Fibroblast of the aortic adventitia (primary cell): ENCODE results near the gene IRF8. TPM values are rescaled to one million over a fixed set of nuclear protein-coding genes. Genes with fewer than 3 reads are reported as not detected.

Experiments
- DNase-seq: peaks from one replicate; pipeline ENCODE4 v3.0.0-alpha.2; 2010; ENCODE audit warnings: low read depth
- H3K4me3 ChIP-seq: 2 replicates; pipeline ENCODE4 v1.5.1; 2011; ENCODE audit warnings: low read depth, mild to moderate bottlenecking, control low read depth, low read length, moderate library complexity
- total RNA-seq: library from RNA; depleted of rRNA; stranded (reverse); fragments of >200 nt; gene quantifications from 2 replicates; pipeline ENCODE4 v1.2.3, GENCODE V29; 2012; ENCODE audit warnings: low replicate concordance
- TF ChIP-seq, protein P1 (sequence below): IDR thresholded peaks from 2 replicates; pipeline ENCODE4 v1.5.1; 2011; ENCODE audit warnings: mild to moderate bottlenecking, low read length, control low read depth, inconsistent platforms; ENCODE audit not compliant: insufficient read depth

IRF8 gene
- total RNA-seq, 1 donor: not detected

GRCh38 chr16:85883813-85884212 lies 15.1 kb upstream of the IRF8 start:
- DNase-seq: no peak
- TF ChIP-seq, protein P1, sequence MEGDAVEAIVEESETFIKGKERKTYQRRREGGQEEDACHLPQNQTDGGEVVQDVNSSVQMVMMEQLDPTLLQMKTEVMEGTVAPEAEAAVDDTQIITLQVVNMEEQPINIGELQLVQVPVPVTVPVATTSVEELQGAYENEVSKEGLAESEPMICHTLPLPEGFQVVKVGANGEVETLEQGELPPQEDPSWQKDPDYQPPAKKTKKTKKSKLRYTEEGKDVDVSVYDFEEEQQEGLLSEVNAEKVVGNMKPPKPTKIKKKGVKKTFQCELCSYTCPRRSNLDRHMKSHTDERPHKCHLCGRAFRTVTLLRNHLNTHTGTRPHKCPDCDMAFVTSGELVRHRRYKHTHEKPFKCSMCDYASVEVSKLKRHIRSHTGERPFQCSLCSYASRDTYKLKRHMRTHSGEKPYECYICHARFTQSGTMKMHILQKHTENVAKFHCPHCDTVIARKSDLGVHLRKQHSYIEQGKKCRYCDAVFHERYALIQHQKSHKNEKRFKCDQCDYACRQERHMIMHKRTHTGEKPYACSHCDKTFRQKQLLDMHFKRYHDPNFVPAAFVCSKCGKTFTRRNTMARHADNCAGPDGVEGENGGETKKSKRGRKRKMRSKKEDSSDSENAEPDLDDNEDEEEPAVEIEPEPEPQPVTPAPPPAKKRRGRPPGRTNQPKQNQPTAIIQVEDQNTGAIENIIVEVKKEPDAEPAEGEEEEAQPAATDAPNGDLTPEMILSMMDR: no peak
- H3K4me3 ChIP-seq: no peak overlapping the region

DNA sequence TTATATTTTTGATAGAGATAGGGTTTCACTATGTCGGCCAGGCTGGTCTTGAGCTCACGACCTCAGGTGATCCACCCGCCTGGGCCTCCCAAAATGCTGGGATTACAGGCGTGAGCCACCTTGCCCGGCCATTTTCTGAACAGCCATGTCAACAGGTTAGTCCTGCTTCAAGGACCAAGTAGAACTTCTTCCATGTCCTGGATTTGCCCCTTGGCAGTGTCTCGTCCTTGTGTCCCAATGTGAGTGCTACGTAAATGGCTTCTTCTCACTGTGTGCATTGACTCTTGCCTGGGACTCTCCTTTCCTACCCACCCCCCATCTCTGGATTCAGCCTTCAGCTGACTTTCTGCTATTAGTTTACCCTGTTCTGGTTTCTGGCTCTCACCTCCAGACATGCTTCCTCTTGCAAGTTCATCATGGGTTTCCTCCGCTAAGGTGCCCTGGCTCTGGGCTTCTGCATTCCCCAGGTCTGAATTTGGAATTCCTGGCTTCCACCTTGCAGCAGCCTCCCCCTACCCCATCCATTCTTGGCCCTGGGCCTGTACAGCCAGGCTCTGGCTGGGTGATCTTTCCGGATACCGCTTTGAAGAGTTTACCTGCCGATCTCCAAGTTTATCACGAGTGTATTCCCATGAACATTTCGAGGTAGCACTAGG lies 14.0 kb upstream of the IRF8 start:
- no peak for DNase-seq
- TF ChIP-seq, protein P1: no peak
- H3K4me3 ChIP-seq: no peak overlapping the region

GRCh38 chr16:85885537-85885936 lies 13.4 kb upstream of the IRF8 start:
- no peak for DNase-seq
- no peak overlapping the region for H3K4me3 ChIP-seq
- TF ChIP-seq, protein P1: no peak

DNA sequence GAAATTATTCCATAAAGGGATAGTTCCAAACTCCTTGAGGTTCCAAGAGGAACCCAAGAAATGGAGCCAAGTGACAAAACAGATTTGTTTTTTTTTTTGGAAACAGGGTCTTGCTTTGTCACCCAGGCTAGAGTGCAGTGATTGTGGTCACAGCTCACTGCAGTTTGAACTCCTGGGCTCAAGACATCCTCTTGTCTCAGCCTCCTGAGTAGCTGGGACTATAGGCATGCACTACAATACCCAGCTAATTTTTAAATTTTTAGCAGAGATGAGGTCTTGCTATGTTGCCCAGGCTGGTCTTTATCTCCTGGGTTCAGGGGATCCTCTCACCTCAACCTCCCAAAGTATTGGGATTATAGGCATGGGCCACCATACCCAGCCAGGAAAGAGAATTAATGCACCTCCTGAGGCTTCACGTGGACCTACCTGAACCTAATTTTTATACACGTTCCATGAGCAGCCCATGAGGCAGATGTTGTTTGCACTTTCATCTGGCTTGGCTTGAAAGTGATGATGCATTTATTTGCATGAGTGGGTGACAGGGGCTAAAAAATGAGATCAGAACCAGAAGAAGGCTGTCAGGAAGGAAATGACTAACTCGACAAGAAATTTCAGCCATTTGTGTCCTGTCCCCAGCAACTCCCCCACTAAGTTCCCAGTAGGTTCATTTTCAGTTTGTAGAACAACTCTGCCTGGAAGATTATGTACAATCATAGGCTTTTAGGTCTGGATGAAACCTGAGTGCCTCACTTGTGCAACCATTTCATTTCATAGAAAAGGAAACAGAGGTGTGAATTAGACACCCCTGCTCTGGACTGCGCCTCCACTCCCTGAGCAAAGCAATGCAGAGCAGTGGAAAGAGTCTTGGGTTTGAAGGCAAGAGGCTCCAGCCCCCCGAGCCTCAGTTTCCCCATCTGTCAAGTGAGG lies 10.3 kb upstream of the IRF8 start:
- TF ChIP-seq, protein P1: no peak
- no peak overlapping the region for H3K4me3 ChIP-seq
- DNase-seq: peak; percentile 47

- DNase-seq: no peak
- no peak overlapping the region for H3K4me3 ChIP-seq
- TF ChIP-seq, protein P1: no peak
Measured at GRCh38 chr16:85891033-85891775, 7.8 kb upstream of the IRF8 start.

- DNase-seq: no peak
- H3K4me3 ChIP-seq: no peak overlapping the region
- TF ChIP-seq, protein P1: no peak
Measured at GRCh38 chr16:85891776-85892166, 7.2 kb upstream of the IRF8 start.
